ENCODE measurements around the gene P2RY2.

DNA sequence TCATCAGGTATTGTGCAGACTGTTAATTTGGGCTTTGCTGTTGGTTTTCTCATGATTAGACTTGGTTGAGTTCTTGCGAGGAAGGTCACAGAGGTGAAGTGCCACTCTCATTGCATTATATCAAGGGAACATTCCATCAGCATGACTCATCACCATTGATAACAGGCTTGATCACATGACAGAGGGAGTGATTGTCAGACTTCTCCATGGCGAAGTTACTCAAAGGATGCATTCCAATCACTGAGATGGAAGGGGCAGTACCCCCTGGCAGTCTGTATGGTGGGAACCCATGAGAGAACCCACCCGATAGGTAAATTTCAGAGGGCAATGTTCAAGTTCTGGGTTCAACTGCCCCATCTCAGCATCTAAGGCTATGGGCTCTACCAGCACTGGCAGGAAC lies 19.4 kb upstream of the P2RY2 start:
- TF ChIP-seq, protein P1, sequence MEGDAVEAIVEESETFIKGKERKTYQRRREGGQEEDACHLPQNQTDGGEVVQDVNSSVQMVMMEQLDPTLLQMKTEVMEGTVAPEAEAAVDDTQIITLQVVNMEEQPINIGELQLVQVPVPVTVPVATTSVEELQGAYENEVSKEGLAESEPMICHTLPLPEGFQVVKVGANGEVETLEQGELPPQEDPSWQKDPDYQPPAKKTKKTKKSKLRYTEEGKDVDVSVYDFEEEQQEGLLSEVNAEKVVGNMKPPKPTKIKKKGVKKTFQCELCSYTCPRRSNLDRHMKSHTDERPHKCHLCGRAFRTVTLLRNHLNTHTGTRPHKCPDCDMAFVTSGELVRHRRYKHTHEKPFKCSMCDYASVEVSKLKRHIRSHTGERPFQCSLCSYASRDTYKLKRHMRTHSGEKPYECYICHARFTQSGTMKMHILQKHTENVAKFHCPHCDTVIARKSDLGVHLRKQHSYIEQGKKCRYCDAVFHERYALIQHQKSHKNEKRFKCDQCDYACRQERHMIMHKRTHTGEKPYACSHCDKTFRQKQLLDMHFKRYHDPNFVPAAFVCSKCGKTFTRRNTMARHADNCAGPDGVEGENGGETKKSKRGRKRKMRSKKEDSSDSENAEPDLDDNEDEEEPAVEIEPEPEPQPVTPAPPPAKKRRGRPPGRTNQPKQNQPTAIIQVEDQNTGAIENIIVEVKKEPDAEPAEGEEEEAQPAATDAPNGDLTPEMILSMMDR (conservative IDR thresholded peaks at IDR 0.05 in 1 of 2, IDR thresholded peaks at IDR 0.05 in 1 of 2; ENCODE audit: extremely low read depth in 1 of 2, insufficient read depth in 1 of 2, low read depth in 1 of 2, low read length in 2 of 2), result no peak
- no peak for TF ChIP-seq EZH2 (IDR thresholded peaks at IDR 0.05; ENCODE audit: borderline replicate concordance, low read length)
